Right hindlimb (tissue), 1 donor: ENCODE data around the gene NKRF.
A peak's percentile ranks its signal among the peaks of the same experiment; 100 is the strongest.

Experiments
- DNase-seq: peaks from one replicate; pipeline ENCODE4 v3.0.0-alpha.2; 2018

The NKRF gene

DNA sequence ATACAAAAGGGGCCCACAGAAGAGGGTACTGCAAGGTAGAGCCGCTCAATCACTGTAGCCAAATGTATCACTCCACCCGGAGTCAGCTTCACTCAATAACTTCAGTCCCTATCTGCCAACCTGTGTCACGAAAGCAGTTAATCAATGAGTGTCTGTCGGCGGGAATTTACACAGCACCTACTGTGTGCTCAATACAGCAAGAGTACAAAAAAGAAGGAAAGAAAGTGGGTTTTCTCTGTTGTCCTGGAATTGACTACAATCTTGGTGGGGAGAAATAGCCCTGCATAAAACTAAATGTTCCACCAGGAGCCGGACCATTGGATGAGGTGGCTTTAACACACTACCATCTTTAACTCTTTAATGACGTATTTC is 780 bp upstream of the NKRF start:
- DNase-seq = no peak

DNA sequence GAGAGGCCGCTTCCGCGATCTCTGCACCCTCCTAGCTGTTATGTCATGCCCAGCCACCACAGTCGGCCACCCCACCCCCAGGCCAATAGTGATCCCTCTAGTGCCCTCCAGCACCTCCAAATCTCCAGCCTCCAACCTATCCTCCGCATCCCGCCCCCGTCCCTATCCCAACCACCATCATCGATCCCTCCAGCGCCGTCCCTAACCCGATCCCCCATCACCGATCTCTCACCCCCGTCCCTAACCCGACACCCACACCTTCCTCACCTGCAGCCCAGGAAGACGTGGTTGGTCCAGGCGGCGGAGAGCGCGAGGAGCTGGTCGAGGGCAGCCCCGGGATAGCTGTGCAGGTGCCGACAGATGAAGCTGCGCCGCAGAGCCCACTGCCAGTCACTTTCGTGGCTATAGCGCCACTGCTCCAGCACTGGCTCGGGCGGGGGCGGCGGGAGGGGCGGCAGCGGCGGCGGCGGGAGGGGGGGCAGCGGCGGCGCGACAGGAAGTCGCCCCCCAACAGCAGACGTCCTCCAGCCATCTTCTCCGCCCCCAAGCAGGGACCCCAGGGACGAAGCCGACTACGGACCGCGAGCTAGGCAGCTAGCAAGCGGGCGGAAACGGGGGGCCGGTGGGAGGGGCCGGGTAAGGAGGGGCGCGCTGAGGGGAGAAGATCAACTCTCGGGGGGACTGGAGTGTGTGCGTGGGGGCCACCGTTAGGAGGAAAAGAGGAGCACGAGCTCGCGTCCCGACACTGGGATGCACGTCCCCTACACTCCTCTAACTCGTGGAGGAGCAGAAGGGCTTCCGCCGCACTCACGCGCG is 552 bp downstream of the NKRF start:
- peak; percentile 70 for DNase-seq

- DNase-seq = no peak
Measured at GRCh38 chrX:119604766-119605463, 1.3 kb downstream of the NKRF start.

GRCh38 chrX:119602701-119603255 is 3.4 kb downstream of the NKRF start:
- DNase-seq = no peak

- no peak for DNase-seq
Measured at GRCh38 chrX:119589810-119590209, 16.4 kb downstream of the NKRF start.

- no peak for DNase-seq
Measured at GRCh38 chrX:119583431-119584059, 22.7 kb downstream of the NKRF start.

DNA sequence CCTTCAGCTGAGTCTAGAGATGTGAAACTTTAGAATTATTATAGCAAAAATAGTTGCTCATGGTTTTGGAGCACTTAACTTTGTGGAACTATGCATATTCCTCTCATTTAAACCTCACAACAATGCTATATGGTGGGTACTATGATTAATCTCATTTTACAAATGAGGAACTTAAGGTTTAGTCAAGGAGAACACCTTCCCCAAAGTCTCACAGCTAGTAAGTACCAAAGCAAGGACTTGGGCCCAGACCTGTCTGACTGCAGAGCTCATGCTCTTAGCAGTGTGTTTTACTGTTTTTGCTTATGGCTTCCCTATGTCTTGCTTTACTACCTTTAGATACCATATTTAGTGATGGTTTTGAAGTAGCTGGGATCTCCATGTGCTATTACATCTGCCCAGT is 26.8 kb downstream of the NKRF start:
- no peak for DNase-seq

DNA sequence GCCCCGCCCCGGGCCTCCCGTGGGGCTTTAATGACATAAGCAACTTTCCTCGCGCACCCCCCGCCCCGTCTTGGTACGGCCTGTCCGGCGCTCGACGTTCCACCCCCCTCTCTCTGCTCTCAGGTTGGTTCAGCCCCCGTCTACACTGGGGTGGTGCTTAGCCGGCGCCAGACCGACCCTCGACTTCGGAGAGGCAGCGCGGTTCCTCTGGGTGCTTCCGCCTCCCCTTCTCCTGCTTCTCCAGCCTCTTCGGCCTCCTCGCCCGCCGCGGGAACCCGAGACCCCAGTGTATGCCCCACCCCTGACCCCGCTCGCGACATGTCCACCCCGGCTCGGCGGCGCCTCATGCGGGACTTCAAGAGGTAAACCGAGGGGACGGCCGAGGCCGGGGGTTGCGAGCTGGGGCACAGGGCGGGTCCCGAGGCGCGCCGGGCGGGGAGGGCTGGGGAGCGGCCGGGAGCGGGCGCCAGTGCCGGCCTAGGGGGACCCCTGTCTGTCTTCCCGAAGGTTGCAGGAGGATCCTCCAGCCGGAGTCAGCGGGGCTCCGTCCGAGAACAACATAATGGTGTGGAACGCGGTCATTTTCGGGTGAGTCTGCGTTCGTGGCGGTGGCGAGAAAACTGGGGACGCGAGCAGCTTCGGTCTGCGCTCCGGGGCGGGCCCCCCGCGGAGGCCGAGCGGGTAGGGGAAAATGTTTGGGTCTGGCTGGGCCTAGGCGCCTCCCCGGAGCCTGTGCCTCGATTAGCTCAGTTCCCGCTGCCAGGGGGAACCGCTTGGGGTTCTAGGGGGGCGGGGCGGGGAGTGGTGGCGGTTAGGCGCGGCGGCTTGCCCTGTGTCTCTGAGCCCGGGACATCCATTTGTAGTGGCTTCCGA is 31.6 kb downstream of the NKRF start, which contains the start of gene UBE2A:
UBE2A (plus strand) TSS at position 170 of the 873 bp plus-strand sequence; CDS start at position 319, 149 bp downstream.
- peak; percentile 93 for DNase-seq

DNA sequence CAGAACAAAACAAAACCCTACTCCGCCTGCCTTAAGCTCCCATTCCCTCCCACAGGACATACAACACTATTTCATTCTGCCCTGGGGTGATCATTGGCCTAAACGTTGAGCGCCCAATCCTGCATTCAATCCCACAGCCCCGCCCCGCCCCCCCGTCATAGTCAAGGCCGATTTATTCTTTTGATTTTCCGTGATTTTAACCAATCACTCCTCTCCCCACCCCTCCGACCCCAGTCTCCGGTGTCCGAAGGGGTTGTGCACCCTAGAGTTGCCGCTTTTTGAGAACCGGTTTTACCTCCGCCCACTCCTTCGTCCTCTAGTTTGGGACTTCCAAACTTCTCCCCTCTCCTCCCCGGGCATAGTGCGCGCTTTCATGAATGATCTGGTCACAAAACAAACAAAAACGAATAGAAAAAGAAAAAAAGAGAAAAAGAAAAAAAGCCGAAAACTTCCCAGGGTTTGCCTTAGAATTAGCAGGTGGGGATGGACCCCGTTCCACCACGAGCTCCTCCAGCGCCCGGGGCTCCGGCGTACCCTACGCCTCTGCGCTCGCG is 32.3 kb downstream of the NKRF start:
- peak; percentile 51 for DNase-seq

- DNase-seq = no peak
Measured at GRCh38 chrX:119573222-119573621, 33.0 kb downstream of the NKRF start.

DNA sequence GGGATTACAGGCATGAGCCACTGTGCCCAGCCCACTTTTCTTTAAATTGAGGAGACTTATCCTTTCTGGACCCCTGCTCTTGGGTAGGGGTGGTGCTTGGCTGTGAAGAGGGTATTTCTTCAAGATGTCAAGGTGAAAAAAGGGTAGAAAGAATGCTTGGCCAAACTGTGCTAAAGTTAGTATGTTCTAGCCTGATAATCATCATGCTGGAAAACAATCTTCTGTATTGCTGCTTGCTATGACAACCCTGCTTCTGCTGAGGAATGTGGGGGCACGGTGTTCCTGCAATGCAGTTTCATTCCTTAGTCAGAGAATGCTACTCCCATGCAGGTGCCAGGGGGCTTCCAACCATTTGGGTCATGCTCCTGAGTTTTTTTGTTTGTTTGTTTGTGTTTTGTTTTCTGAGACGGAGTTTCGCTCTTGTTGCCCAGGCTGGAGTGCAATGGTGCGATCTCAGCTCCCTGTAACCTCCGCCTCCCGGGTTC is 35.8 kb downstream of the NKRF start:
- DNase-seq = no peak

- DNase-seq = peak; percentile 92
Measured at GRCh38 chrX:119565107-119565663, 41.0 kb downstream of the NKRF start, which contains the start of gene STEEP1. Gene STEEP1 (minus strand): TSS chrX:119565409. CDS start chrX:119565355, 54 bp downstream.

DNA sequence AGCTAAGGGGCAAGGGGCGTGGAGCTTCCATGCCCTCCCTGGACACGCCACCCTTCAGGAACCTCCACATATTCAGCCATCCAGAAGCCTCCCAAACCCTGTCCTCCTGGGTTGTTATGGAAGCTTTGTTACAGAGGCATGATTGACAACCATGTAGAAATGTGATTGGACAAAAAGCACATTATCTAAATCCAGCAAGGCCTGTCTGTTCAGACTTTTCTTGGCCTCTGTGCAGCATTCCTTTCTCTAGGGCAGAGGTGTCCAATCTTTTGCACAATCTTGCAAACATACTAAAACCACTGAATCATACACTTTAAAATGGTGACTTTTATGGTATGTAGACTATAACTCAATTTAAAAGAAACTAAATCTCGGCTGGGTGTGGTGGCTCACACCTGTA is 53.7 kb downstream of the NKRF start:
- no peak for DNase-seq

- DNase-seq = no peak
Measured at GRCh38 chrX:119549327-119550016, 56.8 kb downstream of the NKRF start.

- no peak for DNase-seq
Measured at GRCh38 chrX:119541188-119541587, 65.0 kb downstream of the NKRF start.

GRCh38 chrX:119539872-119540271 is 66.4 kb downstream of the NKRF start:
- DNase-seq = no peak
